ENCODE data around the gene EIF4G3.

EIF4G3 gene

GRCh38 chr1:20830378-20830777 lies 346.3 kb downstream of the EIF4G3 start:
- H3K4me3 ChIP-seq (ENCODE audit: low read depth, low read length), result no peak overlapping the region
- no peaks in the 10 kb centered on the region for H3K9me3 ChIP-seq (ENCODE audit: severe bottlenecking)
- H3K27me3 ChIP-seq (ENCODE audit: insufficient read depth, low read depth, severe bottlenecking), result no peaks in the 10 kb centered on the region
- TF ChIP-seq, protein P1, sequence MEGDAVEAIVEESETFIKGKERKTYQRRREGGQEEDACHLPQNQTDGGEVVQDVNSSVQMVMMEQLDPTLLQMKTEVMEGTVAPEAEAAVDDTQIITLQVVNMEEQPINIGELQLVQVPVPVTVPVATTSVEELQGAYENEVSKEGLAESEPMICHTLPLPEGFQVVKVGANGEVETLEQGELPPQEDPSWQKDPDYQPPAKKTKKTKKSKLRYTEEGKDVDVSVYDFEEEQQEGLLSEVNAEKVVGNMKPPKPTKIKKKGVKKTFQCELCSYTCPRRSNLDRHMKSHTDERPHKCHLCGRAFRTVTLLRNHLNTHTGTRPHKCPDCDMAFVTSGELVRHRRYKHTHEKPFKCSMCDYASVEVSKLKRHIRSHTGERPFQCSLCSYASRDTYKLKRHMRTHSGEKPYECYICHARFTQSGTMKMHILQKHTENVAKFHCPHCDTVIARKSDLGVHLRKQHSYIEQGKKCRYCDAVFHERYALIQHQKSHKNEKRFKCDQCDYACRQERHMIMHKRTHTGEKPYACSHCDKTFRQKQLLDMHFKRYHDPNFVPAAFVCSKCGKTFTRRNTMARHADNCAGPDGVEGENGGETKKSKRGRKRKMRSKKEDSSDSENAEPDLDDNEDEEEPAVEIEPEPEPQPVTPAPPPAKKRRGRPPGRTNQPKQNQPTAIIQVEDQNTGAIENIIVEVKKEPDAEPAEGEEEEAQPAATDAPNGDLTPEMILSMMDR (IDR thresholded peaks at IDR 0.05; ENCODE audit: low read depth, low read length), result no peak
- no peak overlapping the region for H3K27ac ChIP-seq
- no peak for DNase-seq
- peaks cover 24% of the 10 kb centered on the region for H3K36me3 ChIP-seq

- Histone ChIP-seq H3K36me3 (peaks cover 24% of the 10 kb centered on the region), H3K27ac (no peak overlapping the region), H3K4me3 (ENCODE audit: low read depth, low read length) (no peak overlapping the region), H3K27me3 (ENCODE audit: insufficient read depth, low read depth, severe bottlenecking) (no peaks in the 10 kb centered on the region), H3K9me3 (ENCODE audit: severe bottlenecking) (no peaks in the 10 kb centered on the region)
- no peak for DNase-seq
- TF ChIP-seq, protein P1 (IDR thresholded peaks at IDR 0.05; ENCODE audit: low read depth, low read length), result no peak
Observed at GRCh38 chr1:20829946-20830345, 346.8 kb downstream of the EIF4G3 start.

- no peak overlapping the region for H3K27ac ChIP-seq
- H3K4me3 ChIP-seq (ENCODE audit: low read depth, low read length), result no peak overlapping the region
- H3K36me3 ChIP-seq, result peaks cover 24% of the 10 kb centered on the region
- no peak for DNase-seq
- no peaks in the 10 kb centered on the region for H3K9me3 ChIP-seq (ENCODE audit: severe bottlenecking)
- no peaks in the 10 kb centered on the region for H3K27me3 ChIP-seq (ENCODE audit: insufficient read depth, low read depth, severe bottlenecking)
- TF ChIP-seq, protein P1 (IDR thresholded peaks at IDR 0.05; ENCODE audit: low read depth, low read length), result no peak
Observed at GRCh38 chr1:20829531-20829930, 347.2 kb downstream of the EIF4G3 start.

DNA sequence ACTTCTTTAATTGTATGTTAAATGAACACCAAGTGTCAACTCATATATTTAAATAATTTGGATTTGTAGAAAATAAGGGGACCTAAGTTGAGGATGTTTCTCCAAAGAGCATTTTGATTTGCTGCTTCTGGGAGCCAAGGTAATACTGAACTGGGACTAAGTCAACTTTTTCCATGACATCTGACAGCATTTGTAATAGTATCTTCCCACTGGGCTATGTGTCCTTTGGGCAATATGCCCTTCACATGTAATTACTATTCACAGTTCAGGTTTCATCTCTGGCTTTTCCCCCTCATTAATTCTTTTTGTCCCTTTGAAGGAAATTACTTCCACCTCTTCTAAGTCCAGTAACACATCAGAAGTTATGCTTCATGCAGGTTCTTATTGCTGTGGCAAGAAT lies 352.9 kb downstream of the EIF4G3 start:
- Histone ChIP-seq H3K4me3 (ENCODE audit: low read depth, low read length) (no peak overlapping the region), H3K36me3 (peaks cover 25% of the 10 kb centered on the region), H3K27ac (no peak overlapping the region), H3K9me3 (ENCODE audit: severe bottlenecking) (no peaks in the 10 kb centered on the region), H3K27me3 (ENCODE audit: insufficient read depth, low read depth, severe bottlenecking) (no peaks in the 10 kb centered on the region)
- TF ChIP-seq, protein P1 (IDR thresholded peaks at IDR 0.05; ENCODE audit: low read depth, low read length), result no peak
- no peak for DNase-seq

DNA sequence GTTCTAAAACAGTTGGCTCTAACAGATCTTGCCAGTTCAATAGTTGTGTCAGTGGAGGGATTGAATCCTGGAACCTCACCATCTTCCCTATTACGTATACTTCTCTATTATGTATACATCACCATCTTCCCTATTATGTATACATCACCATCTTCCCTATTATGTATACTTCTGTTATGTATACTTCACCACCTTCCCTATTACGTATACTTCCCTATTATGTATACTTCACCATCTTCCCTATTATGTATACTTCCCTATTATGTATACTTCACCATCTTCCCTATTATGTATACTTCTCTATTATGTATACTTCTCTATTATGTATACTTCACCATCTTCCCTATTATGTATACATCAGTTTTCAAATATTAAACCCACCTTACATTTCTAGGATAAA lies 355.2 kb downstream of the EIF4G3 start:
- TF ChIP-seq, protein P1 (IDR thresholded peaks at IDR 0.05; ENCODE audit: low read depth, low read length), result no peak
- no peak overlapping the region for H3K4me3 ChIP-seq (ENCODE audit: low read depth, low read length)
- H3K36me3 ChIP-seq, result peaks cover 17% of the 10 kb centered on the region
- DNase-seq, result no peak
- no peaks in the 10 kb centered on the region for H3K9me3 ChIP-seq (ENCODE audit: severe bottlenecking)
- no peaks in the 10 kb centered on the region for H3K27me3 ChIP-seq (ENCODE audit: insufficient read depth, low read depth, severe bottlenecking)
- no peak overlapping the region for H3K27ac ChIP-seq

- no peak overlapping the region for H3K4me3 ChIP-seq (ENCODE audit: low read depth, low read length)
Observed at GRCh38 chr1:20819818-20820217, 356.9 kb downstream of the EIF4G3 start.

More at GRCh38 chr1:20819818-20820217, 356.9 kb downstream of the EIF4G3 start:
- DNase-seq, result no peak
- TF ChIP-seq, protein P1 (IDR thresholded peaks at IDR 0.05; ENCODE audit: low read depth, low read length), result no peak
- peaks cover 17% of the 10 kb centered on the region for H3K36me3 ChIP-seq
- no peaks in the 10 kb centered on the region for H3K9me3 ChIP-seq (ENCODE audit: severe bottlenecking)
- no peaks in the 10 kb centered on the region for H3K27me3 ChIP-seq (ENCODE audit: insufficient read depth, low read depth, severe bottlenecking)
- no peak overlapping the region for H3K27ac ChIP-seq
